Smooth muscle cell of the umbilical artery (primary cell): ENCODE measurements around the gene TIPARP. TPM values are rescaled to one million over a fixed set of nuclear protein-coding genes. Genes with fewer than 3 reads are reported as not detected.

Experiments
- total RNA-seq: library from RNA; depleted of rRNA; stranded (reverse); fragments of >200 nt; gene quantifications from 2 replicates; pipeline ENCODE4 v1.2.3, GENCODE V29; 2014

TIPARP gene
- 29.0 and 40.4 TPM in 2 replicates for total RNA-seq

GRCh38 chr3:156674046-156674910, at the start of gene TIPARP:
Gene TIPARP (plus strand): TSS chr3:156674590. CDS start chr3:156677698, 3,108 bp downstream.

Other genes with a start within 250 kb of the TIPARP start
- 426 and 918 TPM in 2 replicates for gene SSR3, start 119.5 kb upstream of the TIPARP start, total RNA-seq
- 0.14 and 0.59 TPM in 2 replicates for gene LEKR1, start 151.8 kb downstream of the TIPARP start, total RNA-seq